B cell (primary cell): ENCODE measurements around the gene SEH1L. TPM values are rescaled to one million over a fixed set of nuclear protein-coding genes. Genes with fewer than 3 reads are reported as not detected.
"Not testable (repeated sequence)": the region's sequence is repeated elsewhere in the genome, so short reads cannot be mapped to it uniquely, and the experiment has no call there.

ENCODE experiments used
- ATAC-seq: fragments of 200-7000 bp; cut with Tn5 transposase; one replicate; pipeline ENCODE4 v1.10.0; 2021; ENCODE audit warnings: low read depth, mild to moderate bottlenecking, moderate number of reproducible peaks, moderate library complexity
- CTCF ChIA-PET: fragments of 350-600 bp; sonication (Branson Sonifier 250); formaldehyde crosslinking; loops from one replicate; lab custom pipeline; 2021; ENCODE audit warnings: antibody characterized with exemption, inconsistent platforms; lab: Charles Lee
- POLR2A ChIA-PET: fragments of 350-600 bp; sonication (Branson Sonifier 250); formaldehyde crosslinking; loops from one replicate; lab custom pipeline; 2021; ENCODE audit warnings: antibody characterized with exemption; lab: Charles Lee
- DNase-seq: peaks from one replicate; pipeline ENCODE4 v3.0.0; 2013
- H2AFZ ChIP-seq: 2 replicates; pipeline ENCODE4 v1.6.1; 2012; ENCODE audit warnings: mild to moderate bottlenecking, low read depth, low read length; ENCODE audit not compliant: insufficient read depth, poor library complexity, severe bottlenecking
- H3K27ac ChIP-seq, 2 donors: 1 replicate in 1 of 2; 2 replicates in 1 of 2; pipeline ENCODE4 v1.5.1; 2012 to 2013; ENCODE audit warnings: low read length in 2 of 2, mild to moderate bottlenecking in 2 of 2, moderate library complexity in 1 of 2
- H3K27me3 ChIP-seq, 4 experiments: fragments of 200-600 bp in 1 of 4; sonication (generic) in 1 of 4; replicated peaks in 1 of 4; 1 replicate in 2 of 4; 2 replicates in 2 of 4; pipeline versions ENCODE4 v1.6.1 to v1.7.0; 2013 to 2016; ENCODE audit warnings: low read length in 3 of 4, mild to moderate bottlenecking in 2 of 4, mixed read lengths in 1 of 4, moderate library complexity in 1 of 4; ENCODE audit not compliant: insufficient read depth in 4 of 4, control insufficient read depth in 3 of 4; ENCODE audit errors: control extremely low read depth in 1 of 4
- H3K36me3 ChIP-seq, 2 experiments: replicated peaks in 1 of 2; 1 replicate in 1 of 2; 2 replicates in 1 of 2; pipeline versions ENCODE4 v1.6.1 to v1.7.1; 2013; ENCODE audit warnings: low read length in 1 of 2; ENCODE audit not compliant: insufficient read depth in 2 of 2, control insufficient read depth in 1 of 2; ENCODE audit errors: control extremely low read depth in 1 of 2, extremely low read depth in 1 of 2
- H3K4me1 ChIP-seq, 2 donors: fragments of 200-600 bp in 1 of 2; sonication (generic) in 1 of 2; 1 replicate in 1 of 2; 2 replicates in 1 of 2; pipeline versions ENCODE4 v1.5.1 to v1.6.1; 2013 to 2017; ENCODE audit warnings: low read length in 2 of 2; ENCODE audit not compliant: control insufficient read depth in 2 of 2, insufficient read depth in 2 of 2
- H3K4me2 ChIP-seq: replicated peaks from 2 replicates; pipeline ENCODE3; 2012; ENCODE audit warnings: mild to moderate bottlenecking, low read depth, low read length; ENCODE audit not compliant: poor library complexity, severe bottlenecking
- H3K4me3 ChIP-seq, 5 experiments: fragments of 200-600 bp in 1 of 5; sonication (generic) in 1 of 5; 1 replicate in 3 of 5; 2 replicates in 2 of 5; pipeline versions ENCODE4 v1.5.1 to v1.7.0; 2011 to 2016; ENCODE audit warnings: low read length in 4 of 5, mild to moderate bottlenecking in 4 of 5, low read depth in 2 of 5, control low read depth in 1 of 5, moderate library complexity in 1 of 5; ENCODE audit not compliant: insufficient read depth in 1 of 5; ENCODE audit errors: control extremely low read depth in 1 of 5, extremely low read depth in 1 of 5
- H3K79me2 ChIP-seq: fragments of 200-600 bp; sonication (generic); one replicate; pipeline ENCODE4 v1.6.0; 2016; ENCODE audit warnings: low read length; ENCODE audit not compliant: control insufficient read depth, insufficient read depth
- H3K9ac ChIP-seq: fragments of 200-600 bp; sonication (generic); 2 replicates; pipeline ENCODE4 v1.6.1; 2017; ENCODE audit warnings: mild to moderate bottlenecking, low read length, moderate library complexity
- H3K9me3 ChIP-seq, 3 donors: one replicate each; pipeline versions ENCODE4 v1.6.1 to v1.7.1; 2013; ENCODE audit warnings: low read length in 2 of 3; ENCODE audit not compliant: control insufficient read depth in 2 of 3, insufficient read depth in 1 of 3; ENCODE audit errors: control extremely low read depth in 1 of 3
- H4K20me1 ChIP-seq: 2 replicates; pipeline ENCODE4 v1.6.0; 2012; ENCODE audit warnings: mild to moderate bottlenecking, low read length; ENCODE audit not compliant: insufficient read depth, control insufficient read depth, poor library complexity, severe bottlenecking
- H3K27ac Mint-ChIP-seq: one replicate; pipeline ENCODE4 v1.8.0; 2021; ENCODE audit warnings: mixed read lengths
- H3K27me3 Mint-ChIP-seq: one replicate; pipeline ENCODE4 v1.8.0; 2021; ENCODE audit warnings: mixed read lengths
- H3K4me1 Mint-ChIP-seq: one replicate; pipeline ENCODE4 v1.8.0; 2021; ENCODE audit warnings: mixed read lengths
- H3K4me3 Mint-ChIP-seq: one replicate; pipeline ENCODE4 v1.8.0; 2021; ENCODE audit warnings: mixed read lengths
- H3K9me3 Mint-ChIP-seq: one replicate; pipeline ENCODE4 v1.8.0; 2022; ENCODE audit warnings: mixed read lengths; ENCODE audit not compliant: insufficient read depth
- EZH2 ChIP-seq: IDR thresholded peaks from 2 replicates; pipeline ENCODE4 v1.6.1; 2012; ENCODE audit warnings: borderline replicate concordance, low read depth, mild to moderate bottlenecking, moderate library complexity, low read length; ENCODE audit not compliant: insufficient read depth, poor library complexity, severe bottlenecking
- WGBS: methylation state at CpG from one replicate; pipeline ENCODE4 v1.1.5; 2013; ENCODE audit warnings: missing lambda C conversion rate; ENCODE audit not compliant: insufficient coverage; 5-methylcytosine and 5-hydroxymethylcytosine counted together
- intact Hi-C: fragments of 100-400 bp; cut with micrococcal nuclease; formaldehyde crosslinking; loops from one replicate; pipeline ENCODE4 v1.10.0; 2022
- polyA minus RNA-seq: library from RNA; depleted of rRNA, polyadenylated mRNA; stranded (reverse); fragments of >200 nt; gene quantifications from 2 replicates; pipeline ENCODE4 v1.2.3, GENCODE V29; 2012
- polyA plus RNA-seq: library from polyadenylated mRNA; depleted of rRNA; stranded (reverse); fragments of >200 nt; gene quantifications from 2 replicates; pipeline ENCODE4 v1.2.3, GENCODE V29; 2012
- total RNA-seq, 2 donors: library from RNA; stranded (reverse); fragments of 120-200 nt in 1 of 2; gene quantifications; 1 replicate in 1 of 2; 2 replicates in 1 of 2; pipeline versions ENCODE4 v1.2.3 to v1.2.4, GENCODE V29; 2013 to 2022
- TF ChIP-seq, protein P1 (sequence below): fragments of 200-600 bp; IDR thresholded peaks from one replicate; pipeline ENCODE4 v1.8.0; 2022; ENCODE audit warnings: antibody characterized with exemption, mild to moderate bottlenecking

SEH1L gene, protein sequence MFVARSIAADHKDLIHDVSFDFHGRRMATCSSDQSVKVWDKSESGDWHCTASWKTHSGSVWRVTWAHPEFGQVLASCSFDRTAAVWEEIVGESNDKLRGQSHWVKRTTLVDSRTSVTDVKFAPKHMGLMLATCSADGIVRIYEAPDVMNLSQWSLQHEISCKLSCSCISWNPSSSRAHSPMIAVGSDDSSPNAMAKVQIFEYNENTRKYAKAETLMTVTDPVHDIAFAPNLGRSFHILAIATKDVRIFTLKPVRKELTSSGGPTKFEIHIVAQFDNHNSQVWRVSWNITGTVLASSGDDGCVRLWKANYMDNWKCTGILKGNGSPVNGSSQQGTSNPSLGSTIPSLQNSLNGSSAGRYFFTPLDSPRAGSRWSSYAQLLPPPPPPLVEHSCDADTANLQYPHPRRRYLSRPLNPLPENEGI
- 46.4 and 48.1 TPM in 2 replicates for total RNA-seq
- 25.2 TPM for total RNA-seq (2013)
- 8.7 and 12.2 TPM in 2 replicates for polyA plus RNA-seq
- polyA minus RNA-seq: 21.7 and 32.7 TPM in 2 replicates

DNA sequence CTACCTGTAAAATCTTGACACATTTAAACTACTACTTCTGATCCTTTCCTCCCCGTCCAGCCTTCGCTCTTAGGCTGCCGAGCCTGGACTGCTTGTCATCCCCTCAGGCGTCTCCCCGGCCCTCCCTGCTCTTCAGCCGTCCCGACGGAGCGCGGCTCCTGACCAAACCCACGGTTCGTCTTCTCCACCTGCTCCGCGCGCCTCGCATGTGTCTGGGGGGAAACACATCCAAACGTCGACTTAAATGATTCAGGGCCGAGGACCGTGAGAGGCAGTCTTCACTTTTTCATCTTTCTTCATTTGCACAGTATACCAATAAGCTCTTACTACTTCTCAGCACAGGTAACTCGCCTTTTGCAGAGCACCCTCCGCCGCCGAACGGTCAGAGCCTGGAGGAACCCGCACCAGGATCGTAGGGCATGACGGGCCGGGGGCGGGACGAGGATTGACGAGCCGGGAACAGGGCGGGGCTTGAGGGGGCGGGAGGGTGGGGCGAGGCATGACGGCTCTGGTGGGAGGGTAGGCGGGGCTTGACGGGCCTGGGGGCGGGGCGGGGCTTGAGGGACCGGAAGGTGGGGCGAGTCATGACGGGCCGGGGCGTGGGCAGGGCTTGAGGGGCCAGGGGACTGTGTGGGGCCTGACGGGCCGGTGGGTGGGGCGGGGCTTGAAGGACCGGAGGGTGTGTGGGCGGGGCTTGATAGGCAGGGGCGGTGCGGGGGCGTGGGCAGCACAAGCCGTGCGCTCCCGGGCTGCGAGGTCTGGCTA, at the start of gene SEH1L:
SEH1L (plus strand) TSS at position 727 of the 765 bp plus-strand sequence. CDS start 111 bp downstream, outside the sequence.
- H3K4me3 Mint-ChIP-seq: peak within 1 kb of the TSS; percentile 96
- no peaks in the 10 kb centered on the region for H3K27me3 ChIP-seq
- intact Hi-C loops: loop anchor here (1.0 to 5.0 kb wide), 8 partner anchors 44 to 965 kb away; partner anchors contain the start of genes AFG3L2, CEP192, CEP76 and IMPA2
- peaks cover 29% of the 10 kb centered on the region for H3K4me1 Mint-ChIP-seq
- peak within 1 kb of the TSS; percentile 94 for H3K27ac Mint-ChIP-seq
- no peaks in the 10 kb centered on the region for H3K36me3 ChIP-seq
- H3K4me2 ChIP-seq: peak within 1 kb of the TSS; percentile 99
- TF ChIP-seq EZH2: no peak
- TF ChIP-seq, protein P1, sequence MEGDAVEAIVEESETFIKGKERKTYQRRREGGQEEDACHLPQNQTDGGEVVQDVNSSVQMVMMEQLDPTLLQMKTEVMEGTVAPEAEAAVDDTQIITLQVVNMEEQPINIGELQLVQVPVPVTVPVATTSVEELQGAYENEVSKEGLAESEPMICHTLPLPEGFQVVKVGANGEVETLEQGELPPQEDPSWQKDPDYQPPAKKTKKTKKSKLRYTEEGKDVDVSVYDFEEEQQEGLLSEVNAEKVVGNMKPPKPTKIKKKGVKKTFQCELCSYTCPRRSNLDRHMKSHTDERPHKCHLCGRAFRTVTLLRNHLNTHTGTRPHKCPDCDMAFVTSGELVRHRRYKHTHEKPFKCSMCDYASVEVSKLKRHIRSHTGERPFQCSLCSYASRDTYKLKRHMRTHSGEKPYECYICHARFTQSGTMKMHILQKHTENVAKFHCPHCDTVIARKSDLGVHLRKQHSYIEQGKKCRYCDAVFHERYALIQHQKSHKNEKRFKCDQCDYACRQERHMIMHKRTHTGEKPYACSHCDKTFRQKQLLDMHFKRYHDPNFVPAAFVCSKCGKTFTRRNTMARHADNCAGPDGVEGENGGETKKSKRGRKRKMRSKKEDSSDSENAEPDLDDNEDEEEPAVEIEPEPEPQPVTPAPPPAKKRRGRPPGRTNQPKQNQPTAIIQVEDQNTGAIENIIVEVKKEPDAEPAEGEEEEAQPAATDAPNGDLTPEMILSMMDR: no peak
- H4K20me1 ChIP-seq: peaks cover 22% of the 10 kb centered on the region
- ChIA-PET CTCF (interaction anchor here (1.2 to 1.9 kb wide), 3 partner anchors 43 to 221 kb away, joined by 3 to 5 read pairs (median 4); partner anchors contain the start of gene CEP192), POLR2A (interaction anchor here (0.6 to 2.1 kb wide), 7 partner anchors 13 to 570 kb away, joined by 3 to 9 read pairs (median 4); partner anchors contain the start of genes AFG3L2, CEP192 and PRELID3A)
- no peaks in the 10 kb centered on the region for H3K9me3 ChIP-seq
- peak; percentile 91 for ATAC-seq
- peak within 1 kb of the TSS; percentile 89 for H3K9ac ChIP-seq
- H3K27ac ChIP-seq: peak within 1 kb of the TSS; percentile 88 to 89
- peaks cover 26% of the 10 kb centered on the region for H3K79me2 ChIP-seq
- H3K9me3 Mint-ChIP-seq: no peaks in the 10 kb centered on the region
- WGBS: 0% methylated on average over 34 of the region's 58 CpGs
- H3K27me3 Mint-ChIP-seq: no peaks in the 10 kb centered on the region
- peaks cover 5 to 22% of the 10 kb centered on the region in 2 donors for H3K4me1 ChIP-seq
- no peak for DNase-seq
- H3K4me3 ChIP-seq: peak within 1 kb of the TSS; percentile 69 to 97 (median 75)
- H2AFZ ChIP-seq: peak within 1 kb of the TSS; percentile 100

GRCh38 chr18:12901208-12901607, 46.6 kb upstream of the SEH1L start:
- H2AFZ ChIP-seq, CTCF ChIA-PET, H3K4me3 ChIP-seq, H3K27ac Mint-ChIP-seq, H3K9ac ChIP-seq, H3K4me1 Mint-ChIP-seq, ATAC-seq, H3K4me1 ChIP-seq, H3K9me3 Mint-ChIP-seq, DNase-seq, H3K4me3 Mint-ChIP-seq, H4K20me1 ChIP-seq, H3K27ac ChIP-seq, H3K36me3 ChIP-seq, H3K9me3 ChIP-seq, H3K4me2 ChIP-seq, POLR2A ChIA-PET, H3K79me2 ChIP-seq, intact Hi-C loops: not testable (repeated sequence)
- 94% methylated on average over 5 of the region's 12 CpGs for WGBS
- H3K27me3 ChIP-seq: peaks cover 0 to 15% (median 6%) of the 10 kb centered on the region in 4 experiments
- H3K27me3 Mint-ChIP-seq: peaks cover 32% of the 10 kb centered on the region
